Measurements from ENCODE around the gene TMEM242.

The TMEM242 gene

DNA sequence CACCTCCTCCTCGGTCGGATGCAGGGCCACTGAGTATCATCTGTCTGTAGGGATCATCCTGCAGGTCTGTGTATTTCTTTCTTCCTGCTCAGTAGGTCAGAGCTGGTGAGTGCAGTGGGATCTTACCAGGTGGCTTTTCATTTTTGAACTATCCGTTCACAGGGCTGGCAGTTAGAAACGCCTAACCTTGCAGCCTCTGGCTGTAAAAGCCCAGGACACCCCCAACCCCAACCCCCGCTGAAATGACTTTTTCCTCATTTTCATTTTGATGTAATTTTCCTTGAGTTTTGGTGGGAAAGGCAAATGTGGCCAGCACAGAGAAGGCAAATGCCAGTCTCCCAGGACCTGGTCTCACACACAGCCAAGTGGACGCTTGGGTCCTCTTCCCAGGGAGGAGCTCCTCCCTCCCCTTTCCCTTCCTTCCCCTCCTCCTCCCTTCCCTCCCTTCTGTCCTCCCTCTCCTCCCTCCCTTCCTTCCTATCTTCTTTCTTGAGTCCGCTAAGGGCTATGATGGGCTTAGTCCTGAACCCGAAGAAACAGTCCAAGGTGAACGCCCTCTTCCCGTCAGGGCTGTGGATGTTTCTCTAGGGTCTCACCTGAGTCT lies 36.0 kb downstream of the TMEM242 start:
- DNase-seq, result no peak

DNA sequence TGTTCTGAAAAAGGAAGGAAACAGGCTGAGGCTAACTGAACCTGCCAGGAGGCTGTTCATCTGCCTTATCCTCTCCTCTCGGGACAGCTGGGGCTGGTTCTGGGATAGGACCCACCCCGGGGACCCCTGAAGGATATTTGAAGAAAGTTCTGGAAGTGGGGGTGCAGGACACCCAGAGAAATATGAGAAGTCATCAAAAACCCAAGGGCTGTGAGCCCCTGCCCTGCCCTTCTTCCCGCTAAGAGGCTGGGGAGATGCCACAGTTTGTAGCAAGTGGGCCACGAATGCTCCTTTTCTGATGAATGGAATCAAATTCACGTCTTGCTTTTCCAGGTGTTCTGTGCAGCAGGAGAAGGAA lies 37.9 kb downstream of the TMEM242 start:
- DNase-seq, result no peak

GRCh38 chr6:157284738-157285421 lies 38.4 kb downstream of the TMEM242 start:
- no peak for DNase-seq

GRCh38 chr6:157283900-157284737 lies 39.2 kb downstream of the TMEM242 start:
- DNase-seq, result no peak

- no peak for DNase-seq
Observed at GRCh38 chr6:157283330-157283898, 39.9 kb downstream of the TMEM242 start.

- DNase-seq, result no peak
Observed at GRCh38 chr6:157282284-157282683, 41.0 kb downstream of the TMEM242 start.

DNA sequence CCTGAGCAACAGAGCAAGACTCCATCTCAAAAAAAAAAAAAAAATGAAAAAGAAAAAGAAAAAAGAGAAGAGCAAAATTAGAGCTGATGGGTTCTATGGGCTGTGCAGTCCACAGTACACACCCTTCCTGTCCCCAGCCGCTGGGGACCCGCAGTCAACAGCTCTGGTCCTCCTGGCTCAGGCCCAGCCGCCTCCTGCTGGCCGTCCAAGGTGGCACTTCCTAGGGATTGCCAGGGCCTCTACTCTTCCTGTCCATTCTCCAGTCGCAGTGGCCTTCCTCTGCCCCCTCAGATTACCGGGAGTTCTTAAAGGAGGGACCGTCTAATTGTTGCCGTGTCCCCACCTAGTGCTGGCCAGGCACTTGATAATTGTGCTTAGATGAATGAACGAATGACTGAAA lies 41.7 kb downstream of the TMEM242 start:
- no peak for DNase-seq

DNA sequence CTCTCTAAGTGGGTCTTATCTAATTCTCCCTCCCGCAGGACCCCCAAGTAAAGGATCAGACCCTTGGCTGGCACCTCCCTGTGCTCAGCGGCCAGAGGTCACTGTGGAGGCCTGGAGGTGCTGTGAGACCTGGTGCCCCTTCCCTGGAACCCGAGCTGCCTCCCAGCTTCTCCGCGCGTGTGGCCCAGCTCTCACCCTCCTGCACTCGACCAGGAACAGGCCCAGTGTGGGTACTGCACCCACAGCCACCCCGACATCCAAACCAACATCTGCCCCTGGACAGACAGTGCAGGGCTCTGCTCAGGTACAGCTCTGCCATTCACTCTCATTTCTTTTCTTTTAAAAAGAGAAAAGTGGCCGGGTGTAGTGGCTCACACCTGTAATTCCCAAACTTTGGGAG lies 42.4 kb downstream of the TMEM242 start:
- DNase-seq, result no peak

GRCh38 chr6:157280157-157280556 lies 43.2 kb downstream of the TMEM242 start:
- DNase-seq, result no peak

DNA sequence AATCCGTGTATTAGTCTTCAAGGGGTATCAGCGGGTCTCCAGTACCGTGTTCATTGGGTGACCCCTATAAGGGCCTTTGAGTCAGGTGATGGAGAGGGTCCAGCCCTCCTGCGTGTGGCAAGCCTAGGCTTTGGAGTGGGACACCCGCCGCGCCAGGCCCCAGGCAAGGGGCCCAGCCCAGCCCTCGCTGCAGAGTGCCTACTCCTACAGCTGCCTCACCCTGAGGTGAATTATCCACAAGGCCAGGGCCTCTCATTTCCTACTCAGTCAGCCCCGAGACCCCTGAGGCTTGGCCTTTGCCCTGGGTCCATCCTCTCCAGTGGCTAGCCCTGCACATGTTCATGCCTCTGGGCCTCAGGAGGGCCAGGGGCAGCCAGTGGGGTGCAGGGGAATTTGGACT lies 45.1 kb downstream of the TMEM242 start:
- no peak for DNase-seq

DNA sequence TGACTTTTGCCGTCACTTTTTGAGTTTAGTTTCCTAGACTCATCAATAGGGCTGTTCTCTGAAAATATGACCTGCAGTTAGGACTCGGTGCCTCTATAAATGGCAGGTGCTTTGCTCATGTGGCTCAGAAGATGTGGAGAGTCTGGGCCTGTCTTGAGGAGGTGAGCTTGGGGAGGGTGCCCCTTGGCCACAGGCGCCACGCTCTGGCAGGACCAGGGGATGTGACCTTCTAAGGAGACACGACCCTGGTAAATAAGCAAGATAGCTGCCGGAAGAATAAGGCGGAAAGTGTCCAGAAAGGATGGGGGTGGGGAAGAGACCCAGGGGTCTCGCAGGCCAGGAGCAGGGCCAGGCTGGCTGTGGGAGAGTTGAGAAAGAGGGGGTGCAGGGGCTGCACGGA lies 46.6 kb downstream of the TMEM242 start:
- DNase-seq, result no peak

- DNase-seq, result no peak
Observed at GRCh38 chr6:157276134-157276532, 47.2 kb downstream of the TMEM242 start.

DNA sequence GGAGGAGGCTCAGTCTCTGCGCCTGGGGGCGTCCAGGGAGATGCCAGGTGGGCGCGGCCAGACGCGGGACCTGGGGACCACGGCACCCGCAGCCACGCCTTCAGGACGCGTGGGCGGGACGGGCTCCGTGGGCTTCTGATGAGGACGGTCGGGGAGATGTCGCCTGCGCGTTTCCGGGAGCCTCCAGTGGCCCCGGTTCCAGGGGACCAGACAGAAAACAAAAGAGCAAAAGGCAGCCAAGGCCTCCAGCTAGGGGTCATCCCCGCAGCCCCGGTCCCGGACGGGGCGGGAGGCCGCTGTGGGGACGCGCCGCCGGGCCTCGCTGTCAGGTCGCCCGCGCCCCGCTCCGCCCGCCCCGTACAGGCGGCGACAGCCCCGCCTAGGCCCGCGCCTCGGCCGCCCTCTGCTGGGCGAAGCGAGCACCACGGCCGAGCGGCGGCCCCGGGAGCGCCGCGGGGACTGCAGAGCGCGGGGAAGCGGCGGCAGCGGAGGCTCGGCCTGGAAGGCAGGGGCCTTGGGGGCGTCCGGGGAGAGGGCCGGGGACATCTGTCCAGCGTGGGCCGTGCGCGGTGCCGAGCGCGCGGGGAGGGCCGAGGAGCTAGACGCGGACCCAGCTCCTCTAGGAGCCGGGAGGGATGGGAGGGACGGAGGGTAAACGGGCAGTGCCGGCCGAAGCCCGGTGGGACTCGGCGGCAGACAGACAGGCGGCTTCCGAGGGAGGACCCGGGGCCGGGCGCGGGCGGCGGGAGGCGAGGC lies 48.7 kb downstream of the TMEM242 start:
- DNase-seq, result peak; percentile 84

GRCh38 chr6:157273756-157274470 lies 49.4 kb downstream of the TMEM242 start:
- DNase-seq, result no peak

GRCh38 chr6:157272866-157273755 lies 50.2 kb downstream of the TMEM242 start:
- no peak for DNase-seq

GRCh38 chr6:157272372-157272771 lies 50.9 kb downstream of the TMEM242 start:
- DNase-seq, result no peak

GRCh38 chr6:157271911-157272310 lies 51.4 kb downstream of the TMEM242 start:
- no peak for DNase-seq

- DNase-seq, result no peak
Observed at GRCh38 chr6:157271441-157271840, 51.9 kb downstream of the TMEM242 start.

GRCh38 chr6:157270916-157271315 lies 52.4 kb downstream of the TMEM242 start:
- no peak for DNase-seq

DNA sequence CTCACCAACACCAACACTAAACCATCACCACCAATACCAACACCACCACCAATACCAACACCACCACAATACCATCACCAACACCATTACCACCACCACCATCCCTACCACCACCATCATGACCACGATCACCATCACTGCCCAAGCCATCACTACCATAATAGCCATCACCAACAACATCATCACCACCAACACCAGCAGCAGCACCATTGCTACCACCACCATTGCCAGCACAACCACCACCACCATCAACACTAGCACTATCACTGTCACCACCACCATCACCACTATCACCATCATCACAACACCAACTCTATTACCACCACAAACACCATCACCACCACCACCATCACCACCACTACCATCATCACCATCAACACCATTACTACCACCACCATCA lies 53.0 kb downstream of the TMEM242 start:
- no peak for DNase-seq

DNA sequence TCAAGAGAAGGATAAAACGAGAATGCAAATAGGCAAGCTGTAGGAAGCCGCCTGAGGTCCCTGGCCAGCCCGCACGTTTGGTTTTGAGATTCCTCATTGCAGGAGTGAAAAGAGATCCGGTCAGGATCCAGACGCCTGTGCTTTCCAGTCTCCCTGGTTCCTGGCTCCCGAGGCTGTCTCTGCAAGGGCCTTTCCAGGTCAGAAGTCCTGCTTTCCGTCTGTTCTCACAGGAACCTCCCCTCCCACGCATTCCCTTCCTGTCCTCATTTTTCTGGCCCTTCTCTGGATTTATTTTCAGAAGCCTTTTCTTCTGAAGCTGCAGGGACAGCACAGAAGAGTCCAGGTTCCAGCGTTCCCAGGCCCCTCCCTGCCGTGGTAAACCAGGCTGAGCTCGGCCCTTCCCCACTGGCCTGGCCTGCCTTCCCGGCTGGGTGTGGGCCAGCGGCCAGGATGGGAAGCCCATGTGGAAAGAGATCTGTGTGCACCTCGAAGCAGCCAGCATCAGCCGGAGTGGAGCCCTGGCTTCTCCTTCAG lies 54.0 kb downstream of the TMEM242 start:
- no peak for DNase-seq

Data from KG1 (cell line).